ENCODE results near the gene QRFPR. TPM values are rescaled to one million over a fixed set of nuclear protein-coding genes. Genes with fewer than 3 reads are reported as not detected.

The QRFPR gene
- total RNA-seq, 1 experiment from 2014 or later = 0.63 TPM

DNA sequence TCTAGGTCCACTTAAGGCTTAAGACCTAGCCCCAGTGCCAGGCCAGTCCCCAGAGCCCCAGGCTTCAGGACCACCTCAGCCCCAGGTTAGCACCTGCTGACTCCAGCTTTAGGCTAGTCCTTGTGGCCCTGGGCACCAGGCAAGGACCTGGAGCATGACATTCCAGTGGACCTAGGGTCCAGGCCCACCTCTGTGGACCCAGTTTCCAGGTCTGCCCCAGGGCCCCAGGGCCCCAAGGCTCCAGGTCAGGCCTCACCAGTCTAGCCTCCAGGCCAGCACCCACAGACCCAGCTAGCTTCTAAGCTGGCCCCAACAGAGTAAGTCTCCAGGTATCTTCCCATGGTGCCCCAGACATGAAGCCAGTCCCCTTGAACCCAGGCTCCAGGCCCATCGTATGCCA is 97.5 kb downstream of the QRFPR start:
- Histone ChIP-seq H3K79me2 (ENCODE audit: insufficient read depth, low read length) (no peaks in the 10 kb centered on the region), H4K91ac (ENCODE audit: insufficient read length, low read depth, low read length) (no peak overlapping the region), H2AK5ac (ENCODE audit: insufficient read length, low read length) (no peak overlapping the region), H3K9me3 (ENCODE audit: control insufficient read depth, low read depth, low read length) (no peaks in the 10 kb centered on the region), H2BK15ac (ENCODE audit: low read depth, low read length) (no peak overlapping the region), H3T11ph (ENCODE audit: low read length) (no peak overlapping the region), H3K14ac (ENCODE audit: insufficient read depth, low read length) (no peak overlapping the region; the same call in 1 of the 2 replicates), H3K23me2 (ENCODE audit: insufficient read length, low read depth, low read length, poor library complexity, severe bottlenecking) (no peaks in the 10 kb centered on the region), H4K5ac (ENCODE audit: insufficient read length, low read depth, low read length) (no peak overlapping the region), H3K18ac (ENCODE audit: insufficient read length, low read depth, low read length) (no peak overlapping the region), H2BK5ac (ENCODE audit: insufficient read length, low read length) (no peak overlapping the region), H3K23ac (ENCODE audit: insufficient read length, low read depth, low read length) (no peak overlapping the region), H2BK20ac (ENCODE audit: low read depth, low read length, poor library complexity, severe bottlenecking) (no peak overlapping the region), H2BK120ac (ENCODE audit: low read depth, low read length, poor library complexity, severe bottlenecking) (no peak overlapping the region), H3K9ac (ENCODE audit: extremely low read depth, insufficient read length, low read length) (no peak overlapping the region), H4K8ac (replicated peaks; ENCODE audit: insufficient read length, low read depth, low read length) (no peak overlapping the region), H4K20me1 (ENCODE audit: control insufficient read depth, insufficient read depth, insufficient read length) (no peaks in the 10 kb centered on the region), H3K4me2 (ENCODE audit: insufficient read depth, insufficient read length, low read length) (no peak overlapping the region), H2AFZ (ENCODE audit: low read length) (no peak overlapping the region), H2BK12ac (ENCODE audit: insufficient read length, low read depth, low read length) (no peak overlapping the region), H3K4ac (ENCODE audit: low read depth, low read length) (no peak overlapping the region), H3K27me3 (ENCODE audit: insufficient read depth, low read length) (no peaks in the 10 kb centered on the region), H3K56ac (ENCODE audit: insufficient read length, low read depth, low read length) (no peak overlapping the region), H3K27ac (ENCODE audit: insufficient read length, low read depth, low read length) (no peak overlapping the region), H3K79me1 (ENCODE audit: insufficient read depth, low read depth, low read length, poor library complexity, severe bottlenecking) (no peaks in the 10 kb centered on the region), H3K4me1 (ENCODE audit: insufficient read depth, low read length) (no peaks in the 10 kb centered on the region)
- Mint-ChIP-seq H3K27me3 (ENCODE audit: low read depth) (peaks cover 1% of the 10 kb centered on the region), H3K27ac (no peak overlapping the region), H3K4me1 (peaks cover 2% of the 10 kb centered on the region in 2 experiments; a peak in 2 of 4 replicates), H3K36me3 (ENCODE audit: insufficient read depth in 1 of 3, low read depth in 3 of 3) (peaks cover 0 to 4% (median 3%) of the 10 kb centered on the region in 3 experiments; a peak in 3 of 7 replicates), H3K4me3 (no peak overlapping the region), H3K9me3 (peaks cover 3 to 6% of the 10 kb centered on the region in 2 experiments; a peak in 3 of 5 replicates)
- WGBS (ENCODE audit: extremely low coverage, insufficient read length, low lambda C conversion rate) = no CpG with 5 or more reads among the region's 1 CpG
- TF ChIP-seq, protein P1, sequence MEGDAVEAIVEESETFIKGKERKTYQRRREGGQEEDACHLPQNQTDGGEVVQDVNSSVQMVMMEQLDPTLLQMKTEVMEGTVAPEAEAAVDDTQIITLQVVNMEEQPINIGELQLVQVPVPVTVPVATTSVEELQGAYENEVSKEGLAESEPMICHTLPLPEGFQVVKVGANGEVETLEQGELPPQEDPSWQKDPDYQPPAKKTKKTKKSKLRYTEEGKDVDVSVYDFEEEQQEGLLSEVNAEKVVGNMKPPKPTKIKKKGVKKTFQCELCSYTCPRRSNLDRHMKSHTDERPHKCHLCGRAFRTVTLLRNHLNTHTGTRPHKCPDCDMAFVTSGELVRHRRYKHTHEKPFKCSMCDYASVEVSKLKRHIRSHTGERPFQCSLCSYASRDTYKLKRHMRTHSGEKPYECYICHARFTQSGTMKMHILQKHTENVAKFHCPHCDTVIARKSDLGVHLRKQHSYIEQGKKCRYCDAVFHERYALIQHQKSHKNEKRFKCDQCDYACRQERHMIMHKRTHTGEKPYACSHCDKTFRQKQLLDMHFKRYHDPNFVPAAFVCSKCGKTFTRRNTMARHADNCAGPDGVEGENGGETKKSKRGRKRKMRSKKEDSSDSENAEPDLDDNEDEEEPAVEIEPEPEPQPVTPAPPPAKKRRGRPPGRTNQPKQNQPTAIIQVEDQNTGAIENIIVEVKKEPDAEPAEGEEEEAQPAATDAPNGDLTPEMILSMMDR (conservative IDR thresholded peaks at IDR 0.05) = no peak
- no peak for DNase-seq

Data from H9 (cell line).